ENCODE results near the gene SETDB1. TPM values are rescaled to one million over a fixed set of nuclear protein-coding genes. Genes with fewer than 3 reads are reported as not detected.

SETDB1 gene
- polyA plus RNA-seq, 1 of the 3 experiments (the other 2 are of a cell fraction): 29.9 TPM

DNA sequence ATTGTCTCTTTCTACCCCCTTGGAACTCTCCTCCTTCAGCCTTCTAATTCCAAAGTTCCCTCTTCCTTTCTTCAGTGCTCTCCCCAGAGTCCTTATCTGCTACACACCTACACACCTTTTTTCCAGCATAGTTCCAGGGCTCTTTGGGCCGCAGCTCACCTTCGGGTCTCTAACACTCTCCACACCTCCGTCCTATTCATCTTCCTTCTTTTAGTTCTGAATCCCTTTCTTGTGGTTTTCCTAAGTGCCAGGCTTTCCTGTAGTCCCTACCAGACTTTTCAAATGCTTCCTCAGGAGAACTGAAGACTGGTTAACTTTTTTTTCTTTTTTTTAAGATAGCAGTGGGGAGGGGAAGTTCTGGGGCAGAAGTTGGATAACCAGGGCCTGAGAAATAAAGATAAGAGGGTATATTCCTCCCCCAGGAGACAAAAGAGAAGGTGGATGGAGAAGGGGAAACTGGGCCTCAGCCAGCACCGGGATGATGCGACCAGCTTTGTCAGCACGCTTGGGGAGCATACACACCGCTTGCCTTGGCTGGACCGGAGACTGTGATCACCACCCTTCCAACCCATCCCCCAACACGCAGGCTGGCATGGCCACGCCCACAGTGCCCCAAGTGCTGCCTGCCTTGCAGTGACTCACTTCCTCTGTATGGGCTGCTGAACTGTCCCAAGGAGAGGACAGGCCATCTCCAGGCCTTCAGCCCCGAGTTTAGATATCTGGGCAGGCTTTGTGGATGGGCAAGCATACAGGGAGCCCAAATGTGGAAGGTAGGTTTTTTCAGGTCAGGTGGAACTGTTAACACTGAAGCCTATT, 50.9 kb downstream of the SETDB1 start:
- Histone ChIP-seq H3K9me3 (no peaks in the 10 kb centered on the region), H3K27ac (ENCODE audit: low read depth in 2 of 2, low read length in 1 of 2) (peak overlapping the region; percentile 77 to 87; a peak in 3 of 4 replicates), H3K4me2 (peak overlapping the region; percentile 60), H3K9me2 (no peaks in the 10 kb centered on the region), H4K20me1 (ENCODE audit: insufficient read depth) (peaks cover 16% of the 10 kb centered on the region), H3K4me3 (ENCODE audit: low read depth in 2 of 2, low read length in 1 of 2) (no peak overlapping the region), H2AFZ (ENCODE audit: low read depth) (peak overlapping the region; percentile 27; the same call in 1 of the 2 replicates), H3K4me1 (ENCODE audit: control insufficient read depth in 1 of 2, insufficient read depth in 2 of 2, low read depth in 1 of 2, low read length in 1 of 2) (peaks cover 37 to 40% of the 10 kb centered on the region in 2 experiments), H3K79me2 (ENCODE audit: insufficient read depth) (peaks cover 29% of the 10 kb centered on the region), H3K9ac (peak overlapping the region; percentile 36; the same call in 1 of the 2 replicates), H3K36me3 (replicated peaks in 1 of 2; ENCODE audit: control insufficient read depth in 1 of 2, insufficient read depth in 2 of 2, low read length in 1 of 2) (no peaks in the 10 kb centered on the region), H3K27me3 (ENCODE audit: insufficient read depth) (no peaks in the 10 kb centered on the region), H3F3A (replicated peaks; ENCODE audit: insufficient read depth) (peaks cover 23% of the 10 kb centered on the region)
- DNase-seq: no peak
- TF ChIP-seq MXI1 (IDR thresholded peaks at IDR 0.05; ENCODE audit: low read depth, low read length) (no peak), FOSL2 (IDR thresholded peaks at IDR 0.05; ENCODE audit: borderline replicate concordance, low read depth) (peak; percentile 81; the same call in 1 of the 2 replicates), CHD2 (IDR thresholded peaks at IDR 0.05; ENCODE audit: low read length, partially characterized antibody) (peak; percentile 11), SIN3A (IDR thresholded peaks at IDR 0.05; ENCODE audit: borderline replicate concordance, low read depth, low read length) (no peak), MEF2A (IDR thresholded peaks at IDR 0.05; ENCODE audit: borderline replicate concordance, low read depth) (no peak), JUND (IDR thresholded peaks at IDR 0.05) (peak; percentile 64; the same call in 1 of the 2 replicates), RCOR1 (IDR thresholded peaks at IDR 0.05; ENCODE audit: low read length) (no peak), USF1 (IDR thresholded peaks at IDR 0.05; ENCODE audit: borderline replicate concordance, low read depth) (no peak), TCF12 (IDR thresholded peaks at IDR 0.05) (peak; percentile 40; the same call in 1 of the 2 replicates), TAF1 (IDR thresholded peaks at IDR 0.05; ENCODE audit: borderline replicate concordance, low read depth, low read length) (no peak; the same call in none of the 2 replicates), POLR2AphosphoS5 (IDR thresholded peaks at IDR 0.05; ENCODE audit: low read depth, low read length) (peak; percentile 63; the same call in 1 of the 2 replicates), TEAD4 (IDR thresholded peaks at IDR 0.05; ENCODE audit: borderline replicate concordance, insufficient read depth) (no peak), NRF1 (IDR thresholded peaks at IDR 0.05; ENCODE audit: low read depth, low read length) (no peak), GABPA (IDR thresholded peaks at IDR 0.05; ENCODE audit: low read depth) (no peak), FOXJ3 (CRISPR knock-in tag; IDR thresholded peaks at IDR 0.05) (no peak)
- TF ChIP-seq, protein P1, sequence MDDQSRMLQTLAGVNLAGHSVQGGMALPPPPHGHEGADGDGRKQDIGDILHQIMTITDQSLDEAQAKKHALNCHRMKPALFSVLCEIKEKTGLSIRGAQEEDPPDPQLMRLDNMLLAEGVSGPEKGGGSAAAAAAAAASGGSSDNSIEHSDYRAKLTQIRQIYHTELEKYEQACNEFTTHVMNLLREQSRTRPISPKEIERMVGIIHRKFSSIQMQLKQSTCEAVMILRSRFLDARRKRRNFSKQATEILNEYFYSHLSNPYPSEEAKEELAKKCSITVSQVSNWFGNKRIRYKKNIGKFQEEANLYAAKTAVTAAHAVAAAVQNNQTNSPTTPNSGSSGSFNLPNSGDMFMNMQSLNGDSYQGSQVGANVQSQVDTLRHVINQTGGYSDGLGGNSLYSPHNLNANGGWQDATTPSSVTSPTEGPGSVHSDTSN (IDR thresholded peaks at IDR 0.05): no peak
- TF ChIP-seq, protein P2, sequence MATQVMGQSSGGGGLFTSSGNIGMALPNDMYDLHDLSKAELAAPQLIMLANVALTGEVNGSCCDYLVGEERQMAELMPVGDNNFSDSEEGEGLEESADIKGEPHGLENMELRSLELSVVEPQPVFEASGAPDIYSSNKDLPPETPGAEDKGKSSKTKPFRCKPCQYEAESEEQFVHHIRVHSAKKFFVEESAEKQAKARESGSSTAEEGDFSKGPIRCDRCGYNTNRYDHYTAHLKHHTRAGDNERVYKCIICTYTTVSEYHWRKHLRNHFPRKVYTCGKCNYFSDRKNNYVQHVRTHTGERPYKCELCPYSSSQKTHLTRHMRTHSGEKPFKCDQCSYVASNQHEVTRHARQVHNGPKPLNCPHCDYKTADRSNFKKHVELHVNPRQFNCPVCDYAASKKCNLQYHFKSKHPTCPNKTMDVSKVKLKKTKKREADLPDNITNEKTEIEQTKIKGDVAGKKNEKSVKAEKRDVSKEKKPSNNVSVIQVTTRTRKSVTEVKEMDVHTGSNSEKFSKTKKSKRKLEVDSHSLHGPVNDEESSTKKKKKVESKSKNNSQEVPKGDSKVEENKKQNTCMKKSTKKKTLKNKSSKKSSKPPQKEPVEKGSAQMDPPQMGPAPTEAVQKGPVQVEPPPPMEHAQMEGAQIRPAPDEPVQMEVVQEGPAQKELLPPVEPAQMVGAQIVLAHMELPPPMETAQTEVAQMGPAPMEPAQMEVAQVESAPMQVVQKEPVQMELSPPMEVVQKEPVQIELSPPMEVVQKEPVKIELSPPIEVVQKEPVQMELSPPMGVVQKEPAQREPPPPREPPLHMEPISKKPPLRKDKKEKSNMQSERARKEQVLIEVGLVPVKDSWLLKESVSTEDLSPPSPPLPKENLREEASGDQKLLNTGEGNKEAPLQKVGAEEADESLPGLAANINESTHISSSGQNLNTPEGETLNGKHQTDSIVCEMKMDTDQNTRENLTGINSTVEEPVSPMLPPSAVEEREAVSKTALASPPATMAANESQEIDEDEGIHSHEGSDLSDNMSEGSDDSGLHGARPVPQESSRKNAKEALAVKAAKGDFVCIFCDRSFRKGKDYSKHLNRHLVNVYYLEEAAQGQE (IDR thresholded peaks at IDR 0.05; ENCODE audit: low read depth, low read length): peak; percentile 56; the same call in 1 of the 2 replicates
- TF ChIP-seq, protein P3, sequence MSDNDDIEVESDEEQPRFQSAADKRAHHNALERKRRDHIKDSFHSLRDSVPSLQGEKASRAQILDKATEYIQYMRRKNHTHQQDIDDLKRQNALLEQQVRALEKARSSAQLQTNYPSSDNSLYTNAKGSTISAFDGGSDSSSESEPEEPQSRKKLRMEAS (IDR thresholded peaks at IDR 0.05; ENCODE audit: low read depth): peak; percentile 80
- TF ChIP-seq, protein P4, sequence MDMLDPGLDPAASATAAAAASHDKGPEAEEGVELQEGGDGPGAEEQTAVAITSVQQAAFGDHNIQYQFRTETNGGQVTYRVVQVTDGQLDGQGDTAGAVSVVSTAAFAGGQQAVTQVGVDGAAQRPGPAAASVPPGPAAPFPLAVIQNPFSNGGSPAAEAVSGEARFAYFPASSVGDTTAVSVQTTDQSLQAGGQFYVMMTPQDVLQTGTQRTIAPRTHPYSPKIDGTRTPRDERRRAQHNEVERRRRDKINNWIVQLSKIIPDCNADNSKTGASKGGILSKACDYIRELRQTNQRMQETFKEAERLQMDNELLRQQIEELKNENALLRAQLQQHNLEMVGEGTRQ (IDR thresholded peaks at IDR 0.05; ENCODE audit: borderline replicate concordance, low read depth, low read length): no peak
- ChIA-PET POLR2A (no interaction called here), CTCF (interaction anchor here (17.0 kb wide), 1 partner anchor 23 kb away, joined by 371 read pairs; the partner anchor contains the start of gene MINDY1)
- WGBS (ENCODE audit: low lambda C conversion rate): 56% methylated on average over 7 of the region's 11 CpGs
